AG04449 (cell line): ENCODE results near the gene TPD52L1.

ENCODE experiments used
- CTCF ChIA-PET: fragments of 350-600 bp; formaldehyde crosslinking; extraction: SDS; loops from one replicate; lab custom pipeline; 2021; ENCODE audit warnings: antibody characterized with exemption; lab: Yijun Ruan, JAX
- POLR2A ChIA-PET: fragments of 400-600, 350-600 bp; formaldehyde crosslinking; extraction: SDS; loops from one replicate; lab custom pipeline; 2020; ENCODE audit warnings: antibody characterized with exemption, inconsistent platforms; lab: Yijun Ruan, JAX
- DNase-seq: peaks from one replicate; pipeline ENCODE4 v3.0.0-alpha.2; 2010; ENCODE audit warnings: low read depth, low spot score
- H3K4me3 ChIP-seq: 2 replicates; pipeline ENCODE4 v1.5.1; 2011; ENCODE audit warnings: low read depth, mild to moderate bottlenecking, control low read depth, low read length
- TF ChIP-seq, protein P1 (sequence below): IDR thresholded peaks from one replicate; pipeline ENCODE4 v1.5.1; 2011; ENCODE audit warnings: mild to moderate bottlenecking, moderate library complexity, low read length, control low read depth, inconsistent platforms; ENCODE audit not compliant: insufficient read depth; ENCODE audit errors: missing control alignments

Gene TPD52L1

DNA sequence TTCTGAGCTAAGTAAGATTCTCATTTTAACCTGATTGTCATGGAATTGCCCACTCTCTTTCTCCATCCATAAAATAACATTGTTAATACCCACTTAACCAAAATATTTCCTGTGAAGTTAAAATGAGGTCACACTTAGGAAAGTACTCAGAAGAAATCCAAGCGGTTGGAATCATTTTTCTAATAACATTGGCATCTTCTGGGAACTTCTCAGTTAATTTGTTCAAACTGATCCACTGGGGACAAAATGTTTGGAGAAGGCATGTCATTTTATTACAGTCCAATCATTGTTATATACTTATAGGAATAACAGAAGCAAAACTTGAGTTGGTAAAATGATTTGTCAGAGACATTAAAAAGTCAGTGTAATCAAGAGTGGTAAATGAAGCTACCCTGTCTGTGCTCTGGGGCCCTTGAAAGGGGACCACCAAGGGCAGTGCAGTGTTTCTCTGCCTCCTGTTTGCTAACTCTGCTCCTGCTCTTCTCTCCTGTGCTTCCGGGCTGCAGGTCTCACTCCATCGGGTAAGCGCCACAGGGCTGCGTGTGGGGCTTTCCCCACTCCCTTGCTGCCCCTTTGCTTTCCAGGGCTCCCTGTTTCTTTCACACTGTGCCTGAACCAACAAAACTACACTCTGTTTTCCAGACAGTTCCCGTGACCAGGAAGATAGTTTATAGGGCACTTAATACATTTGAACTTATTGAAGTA is 98.1 kb downstream of the TPD52L1 start:
- POLR2A ChIA-PET = interaction anchor here (1.4 kb wide), 1 partner anchor 50 kb away, joined by 3 read pairs; the partner anchor contains the start of gene HDDC2
- TF ChIP-seq, protein P1, sequence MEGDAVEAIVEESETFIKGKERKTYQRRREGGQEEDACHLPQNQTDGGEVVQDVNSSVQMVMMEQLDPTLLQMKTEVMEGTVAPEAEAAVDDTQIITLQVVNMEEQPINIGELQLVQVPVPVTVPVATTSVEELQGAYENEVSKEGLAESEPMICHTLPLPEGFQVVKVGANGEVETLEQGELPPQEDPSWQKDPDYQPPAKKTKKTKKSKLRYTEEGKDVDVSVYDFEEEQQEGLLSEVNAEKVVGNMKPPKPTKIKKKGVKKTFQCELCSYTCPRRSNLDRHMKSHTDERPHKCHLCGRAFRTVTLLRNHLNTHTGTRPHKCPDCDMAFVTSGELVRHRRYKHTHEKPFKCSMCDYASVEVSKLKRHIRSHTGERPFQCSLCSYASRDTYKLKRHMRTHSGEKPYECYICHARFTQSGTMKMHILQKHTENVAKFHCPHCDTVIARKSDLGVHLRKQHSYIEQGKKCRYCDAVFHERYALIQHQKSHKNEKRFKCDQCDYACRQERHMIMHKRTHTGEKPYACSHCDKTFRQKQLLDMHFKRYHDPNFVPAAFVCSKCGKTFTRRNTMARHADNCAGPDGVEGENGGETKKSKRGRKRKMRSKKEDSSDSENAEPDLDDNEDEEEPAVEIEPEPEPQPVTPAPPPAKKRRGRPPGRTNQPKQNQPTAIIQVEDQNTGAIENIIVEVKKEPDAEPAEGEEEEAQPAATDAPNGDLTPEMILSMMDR = no peak
- no peak overlapping the region for H3K4me3 ChIP-seq
- no peak for DNase-seq
- CTCF ChIA-PET = interaction anchor here (0.9 to 1.4 kb wide), 4 partner anchors 23 to 101 kb away, joined by 3 to 5 read pairs (median 3); partner anchors contain the start of gene TPD52L1

DNA sequence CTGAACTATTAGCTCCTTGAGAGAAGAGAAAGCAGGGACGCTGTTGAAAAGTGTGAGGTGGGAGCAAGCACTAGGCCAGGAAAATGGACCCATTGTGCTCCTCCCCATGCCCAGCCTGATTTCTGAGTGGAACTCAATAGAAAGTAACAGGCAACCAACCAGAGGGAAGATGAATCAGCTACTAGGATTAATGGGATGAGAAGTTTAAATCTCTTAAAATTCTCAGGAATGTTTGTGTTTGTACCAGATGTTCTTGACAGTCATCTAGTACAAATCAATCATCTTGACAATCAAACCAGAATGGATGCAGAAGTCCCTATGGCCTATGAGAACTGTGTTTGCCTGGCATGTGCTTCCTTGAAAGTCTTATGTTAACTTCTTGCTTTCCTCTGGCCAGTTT is 99.3 kb downstream of the TPD52L1 start:
- no peak overlapping the region for H3K4me3 ChIP-seq
- ChIA-PET CTCF (interaction anchor here (0.9 to 1.1 kb wide), 4 partner anchors 19 to 102 kb away, joined by 3 to 4 read pairs (median 3); no protein-coding TSS in a partner anchor), POLR2A (interaction anchor here (1.0 to 1.4 kb wide), 2 partner anchors 10 to 49 kb away, joined by 3 to 6 read pairs; partner anchors contain the start of gene HDDC2)
- DNase-seq = no peak
- TF ChIP-seq, protein P1 = no peak

- TF ChIP-seq, protein P1 = no peak
- H3K4me3 ChIP-seq = no peak overlapping the region
- ChIA-PET POLR2A (no interaction called here), CTCF (interaction anchor here (1.1 to 1.3 kb wide), 2 partner anchors 35 to 102 kb away, joined by 3 to 4 read pairs; no protein-coding TSS in a partner anchor)
- DNase-seq = no peak
These were observed 100.3 kb downstream of the TPD52L1 start for GRCh38 chr6:125253881-125254280.

DNA sequence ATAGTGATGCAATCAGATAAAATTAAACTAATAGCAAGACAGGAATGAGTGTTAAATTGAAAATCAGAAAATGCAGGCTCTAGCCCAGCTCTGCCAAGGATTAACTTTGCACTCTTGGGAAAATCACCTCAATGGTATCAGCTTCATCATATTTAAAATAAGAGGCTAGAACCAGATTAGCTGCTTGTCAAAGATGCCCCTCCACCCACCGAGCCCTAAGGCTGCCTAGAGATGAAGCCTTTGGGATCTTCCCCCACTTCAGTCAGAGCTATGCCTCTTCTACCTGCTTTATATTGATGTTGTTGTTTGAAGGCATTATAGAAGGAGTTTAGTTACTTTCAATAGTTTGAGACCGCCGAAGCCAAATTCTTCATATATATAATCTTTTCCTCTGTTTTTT is 100.7 kb downstream of the TPD52L1 start:
- TF ChIP-seq, protein P1 = no peak
- H3K4me3 ChIP-seq = no peak overlapping the region
- ChIA-PET POLR2A (no interaction called here), CTCF (interaction anchor here (1.0 to 1.3 kb wide), 2 partner anchors 35 to 67 kb away, joined by 3 read pairs; no protein-coding TSS in a partner anchor)
- DNase-seq = no peak

- CTCF ChIA-PET = interaction anchor here (1.0 to 1.3 kb wide), 2 partner anchors 36 to 68 kb away, joined by 3 read pairs; no protein-coding TSS in a partner anchor
These were observed 101.6 kb downstream of the TPD52L1 start for GRCh38 chr6:125255201-125255600.

DNA sequence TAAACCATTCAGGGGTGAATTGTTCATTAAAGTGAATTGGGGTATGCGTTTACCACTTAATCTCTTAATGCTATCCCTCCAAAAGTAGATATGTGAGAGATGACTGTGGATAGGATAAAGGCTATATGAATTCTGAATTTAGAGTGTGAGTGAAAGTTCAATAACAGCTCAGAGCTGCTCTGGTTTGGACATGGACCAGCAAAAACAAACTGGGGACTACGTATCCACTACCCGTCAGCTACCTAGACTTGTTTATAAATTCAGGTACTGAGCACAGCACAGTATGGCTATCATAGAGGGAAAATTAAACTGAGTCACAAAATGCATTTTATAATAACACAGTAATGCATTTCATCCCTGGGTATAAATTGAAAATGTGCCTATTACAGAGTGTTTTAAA is 103.8 kb downstream of the TPD52L1 start:
- no peak for DNase-seq
- TF ChIP-seq, protein P1 = no peak
- no peak overlapping the region for H3K4me3 ChIP-seq
- ChIA-PET POLR2A (interaction anchor here (0.6 kb wide), 1 partner anchor 520 kb away, joined by 5 read pairs; no protein-coding TSS in a partner anchor), CTCF (interaction anchor here (1.5 to 2.3 kb wide), 2 partner anchors 11 to 104 kb away, joined by 3 to 8 read pairs; partner anchors contain the start of gene TPD52L1)

More at GRCh38 chr6:125255201-125255600, 101.6 kb downstream of the TPD52L1 start:
- POLR2A ChIA-PET = no interaction called here
- no peak for DNase-seq
- TF ChIP-seq, protein P1 = no peak
- no peak overlapping the region for H3K4me3 ChIP-seq
